SK-N-SH (cell line): ENCODE results near the gene NTS. TPM values are rescaled to one million over a fixed set of nuclear protein-coding genes. Genes with fewer than 3 reads are reported as not detected.

ENCODE experiments used
- CTCF ChIA-PET: fragments of 300-600, 350-600 bp; formaldehyde crosslinking; extraction: SDS; loops from one replicate; lab custom pipeline; 2021; lab: Yijun Ruan, JAX
- POLR2A ChIA-PET: fragments of 350-600 bp; sonication (Branson Sonifier 250); formaldehyde crosslinking; extraction: SDS; loops from one replicate; lab custom pipeline; 2020; ENCODE audit warnings: antibody characterized with exemption, inconsistent platforms; lab: Yijun Ruan, JAX
- DNase-seq: peaks from one replicate; pipeline ENCODE4 v3.0.0; 2012
- H2AFZ ChIP-seq: fragments of 200-600 bp; sonication (generic); 2 replicates; pipeline ENCODE4 v1.8.1; 2016; ENCODE audit warnings: antibody characterized with exemption, mild to moderate bottlenecking, low read depth
- H3F3A ChIP-seq: fragments of 200-600 bp; sonication (generic); replicated peaks from 2 replicates; pipeline ENCODE3; 2016; ENCODE audit warnings: antibody characterized with exemption, mild to moderate bottlenecking; ENCODE audit not compliant: insufficient read depth
- H3K27ac ChIP-seq, 2 experiments: fragments of 200-500 bp in 1 of 2; fragments of 200-600 bp in 1 of 2; sonication (Bioruptor generic) in 1 of 2; sonication (generic), shearing (Covaris generic) in 1 of 2; 2 replicates each; pipeline versions ENCODE4 v1.5.1 to v1.6.1; 2014 to 2016; ENCODE audit warnings: low read depth in 2 of 2, inconsistent platforms in 1 of 2, low read length in 1 of 2, mild to moderate bottlenecking in 1 of 2, mixed read lengths in 1 of 2
- H3K27me3 ChIP-seq: fragments of 200-600 bp; sonication (generic), shearing (Covaris generic); 2 replicates; pipeline ENCODE4 v1.6.1; 2016; ENCODE audit warnings: mixed run types; ENCODE audit not compliant: insufficient read depth
- H3K36me3 ChIP-seq, 2 experiments: fragments of 200-500 bp in 1 of 2; fragments of 200-600 bp in 1 of 2; sonication (Bioruptor generic) in 1 of 2; sonication (generic) in 1 of 2; replicated peaks in 1 of 2; 2 replicates each; pipeline versions ENCODE3 to v1.5.1; 2014 to 2016; ENCODE audit warnings: low read length in 1 of 2, mild to moderate bottlenecking in 1 of 2; ENCODE audit not compliant: insufficient read depth in 2 of 2, control insufficient read depth in 1 of 2
- H3K4me1 ChIP-seq, 2 experiments: fragments of 200-500 bp in 1 of 2; fragments of 200-600 bp in 1 of 2; sonication (Bioruptor generic) in 1 of 2; sonication (generic), shearing (Covaris generic) in 1 of 2; 2 replicates each; pipeline versions ENCODE4 v1.5.1 to v1.6.1; 2014 to 2016; ENCODE audit warnings: low read depth in 1 of 2, low read length in 1 of 2, mixed run types in 1 of 2; ENCODE audit not compliant: insufficient read depth in 2 of 2, control insufficient read depth in 1 of 2
- H3K4me2 ChIP-seq: fragments of 200-600 bp; sonication (generic), shearing (Covaris generic); 2 replicates; pipeline ENCODE4 v1.6.1; 2017; ENCODE audit warnings: mixed run types
- H3K4me3 ChIP-seq, 2 experiments: fragments of 200-500 bp in 1 of 2; fragments of 200-600 bp in 1 of 2; sonication (Bioruptor generic) in 1 of 2; sonication (generic), shearing (Covaris generic) in 1 of 2; 2 replicates each; pipeline versions ENCODE4 v1.5.1 to v1.8.1; 2014 to 2016; ENCODE audit warnings: low read depth in 2 of 2, inconsistent platforms in 1 of 2, low read length in 1 of 2, mild to moderate bottlenecking in 1 of 2, mixed read lengths in 1 of 2, moderate library complexity in 1 of 2
- H3K79me2 ChIP-seq: fragments of 200-600 bp; sonication (generic); 2 replicates; pipeline ENCODE4 v1.8.1; 2017; ENCODE audit warnings: mild to moderate bottlenecking; ENCODE audit not compliant: insufficient read depth
- H3K9ac ChIP-seq: fragments of 200-600 bp; sonication (generic); 2 replicates; pipeline ENCODE4 v1.6.1; 2017; ENCODE audit warnings: mixed run types
- H3K9me2 ChIP-seq: fragments of 200-600 bp; sonication (generic); 2 replicates; pipeline ENCODE4 v1.6.1; 2017; ENCODE audit warnings: mixed run types
- H3K9me3 ChIP-seq: fragments of 200-600 bp; sonication (generic); 2 replicates; pipeline ENCODE4 v1.6.1; 2017; ENCODE audit warnings: mixed run types, mild to moderate bottlenecking, moderate library complexity
- H4K20me1 ChIP-seq: fragments of 200-600 bp; sonication (generic); 2 replicates; pipeline ENCODE4 v1.6.1; 2017; ENCODE audit warnings: mild to moderate bottlenecking, mixed run types; ENCODE audit not compliant: insufficient read depth
- CHD2 ChIP-seq: fragments of 150-350 bp; IDR thresholded peaks from 2 replicates; pipeline ENCODE4 v1.6.1; 2018; ENCODE audit warnings: low read length; ENCODE audit not compliant: partially characterized antibody
- CTCF ChIP-seq: fragments of 200-600 bp; sonication (generic); IDR thresholded peaks from 2 replicates; pipeline ENCODE4 v1.6.1; 2017; ENCODE audit warnings: antibody characterized with exemption, mild to moderate bottlenecking, moderate library complexity
- ELF1 ChIP-seq: IDR thresholded peaks from 2 replicates; pipeline ENCODE4 v1.4.0; 2012
- EP300 ChIP-seq, 2 experiments: IDR thresholded peaks; 2 replicates each; pipeline versions ENCODE4 v1.4.0 to v1.6.1; 2012; ENCODE audit warnings: borderline replicate concordance in 1 of 2, low read depth in 1 of 2, low read length in 1 of 2
- FOSL2 ChIP-seq: IDR thresholded peaks from 2 replicates; pipeline ENCODE4 v1.4.0; 2012; ENCODE audit warnings: low read depth, mild to moderate bottlenecking, moderate library complexity, borderline replicate concordance
- FOXM1 ChIP-seq: IDR thresholded peaks from 2 replicates; pipeline ENCODE4 v1.4.0; 2012; ENCODE audit warnings: low read depth, mild to moderate bottlenecking
- IRF3 ChIP-seq: fragments of 150-350 bp; IDR thresholded peaks from 2 replicates; pipeline ENCODE4 v1.6.1; 2016; ENCODE audit warnings: mild to moderate bottlenecking, low read depth, low read length
- JUND ChIP-seq: IDR thresholded peaks from 2 replicates; pipeline ENCODE4 v1.4.0; 2012
- MXI1 ChIP-seq: IDR thresholded peaks from 2 replicates; pipeline ENCODE4 v1.6.1; 2012; ENCODE audit warnings: mild to moderate bottlenecking, low read depth, low read length, improper control_type of control experiment
- NFIC ChIP-seq: IDR thresholded peaks from 2 replicates; pipeline ENCODE4 v1.4.0; 2012; ENCODE audit warnings: borderline replicate concordance
- NRF1 ChIP-seq: IDR thresholded peaks from 2 replicates; pipeline ENCODE4 v1.6.1; 2012; ENCODE audit warnings: low read depth, mild to moderate bottlenecking, low read length
- PBX3 ChIP-seq: IDR thresholded peaks from 2 replicates; pipeline ENCODE4; 2012
- POLR2AphosphoS5 ChIP-seq: IDR thresholded peaks from 2 replicates; pipeline ENCODE4 v1.6.1; 2012; ENCODE audit warnings: low read depth, low read length
- RAD21 ChIP-seq: IDR thresholded peaks from 2 replicates; pipeline ENCODE4 v1.6.1; 2012; ENCODE audit warnings: mild to moderate bottlenecking, low read length
- RCOR1 ChIP-seq: fragments of 150-350 bp; IDR thresholded peaks from 2 replicates; pipeline ENCODE4 v1.6.1; 2017; ENCODE audit warnings: antibody characterized with exemption, low read length
- REST ChIP-seq: IDR thresholded peaks from 2 replicates; pipeline ENCODE4 v1.6.1; 2012; ENCODE audit warnings: mild to moderate bottlenecking, low read depth, low read length, moderate library complexity
- SMC3 ChIP-seq: IDR thresholded peaks from 2 replicates; pipeline ENCODE4 v1.6.1; 2012; ENCODE audit warnings: low read depth, low read length, improper control_type of control experiment
- TAF1 ChIP-seq: IDR thresholded peaks from 2 replicates; pipeline ENCODE4 v1.6.1; 2012; ENCODE audit warnings: low read depth, mild to moderate bottlenecking, low read length, moderate library complexity, borderline replicate concordance
- TCF12 ChIP-seq: IDR thresholded peaks from 2 replicates; pipeline ENCODE4 v1.4.0; 2012
- TEAD4 ChIP-seq: IDR thresholded peaks from 2 replicates; pipeline ENCODE4 v1.4.0; 2012; ENCODE audit warnings: mild to moderate bottlenecking, borderline replicate concordance; ENCODE audit not compliant: insufficient read depth
- USF2 ChIP-seq: fragments of 150-350 bp; IDR thresholded peaks from 2 replicates; pipeline ENCODE4 v1.6.1; 2017; ENCODE audit warnings: antibody characterized with exemption, low read length, low read depth, borderline replicate concordance
- YY1 ChIP-seq: IDR thresholded peaks from 2 replicates; pipeline ENCODE4 v1.4.0; 2012; ENCODE audit warnings: low read depth, mild to moderate bottlenecking
- WGBS: methylation state at CpG from one replicate; pipeline ENCODE4 v1.1.6; 2017; ENCODE audit warnings: low lambda C conversion rate; 5-methylcytosine and 5-hydroxymethylcytosine counted together
- polyA plus RNA-seq, 3 experiments: library from polyadenylated mRNA; depleted of rRNA; stranded (reverse); fragments of >200 nt; gene quantifications; 2 replicates each; pipeline ENCODE4 v1.2.3, GENCODE V29; 2012

The NTS gene
- polyA plus RNA-seq, 1 of the 3 experiments (the other 2 are of a cell fraction), result 31.2 TPM

- TF ChIP-seq CTCF (no peak), NRF1 (no peak), FOXM1 (no peak), JUND (no peak), FOSL2 (no peak), POLR2AphosphoS5 (no peak), SMC3 (no peak), IRF3 (no peak), RCOR1 (no peak), MXI1 (no peak), TAF1 (no peak), TEAD4 (no peak)
Observed at GRCh38 chr12:85855305-85855704, 18.8 kb upstream of the NTS start (continued).

- no peaks in the 10 kb centered on the region for H3K9me3 ChIP-seq
- DNase-seq, result no peak
- no peak overlapping the region for H3K9ac ChIP-seq
- POLR2A ChIA-PET, result no interaction called here
- no peaks in the 10 kb centered on the region for H3F3A ChIP-seq
- no peak overlapping the region for H3K27ac ChIP-seq
- H3K4me3 ChIP-seq, result no peak overlapping the region
- no peaks in the 10 kb centered on the region for H4K20me1 ChIP-seq
- no peaks in the 10 kb centered on the region for H3K79me2 ChIP-seq
- CTCF ChIA-PET, result interaction anchor here (8.2 kb wide), 1 partner anchor 11 kb away, joined by 62 read pairs; no protein-coding TSS in a partner anchor
- no peaks in the 10 kb centered on the region for H3K36me3 ChIP-seq
- no peak overlapping the region for H3K4me2 ChIP-seq
- TF ChIP-seq POLR2AphosphoS5 (no peak), RAD21 (no peak), REST (no peak), CHD2 (no peak), MXI1 (no peak), CTCF (no peak), FOXM1 (no peak), ELF1 (no peak), USF2 (no peak), YY1 (no peak), PBX3 (no peak), NRF1 (no peak), TEAD4 (no peak), EP300 (IDR thresholded peaks at IDR 0.05; ENCODE audit: borderline replicate concordance in 1 of 2, low read depth in 1 of 2, low read length in 1 of 2) (no peak), TCF12 (no peak), FOSL2 (no peak), NFIC (no peak), TAF1 (no peak), RCOR1 (no peak)
- WGBS, result 75% methylated on average over 2 of the region's 3 CpGs
- no peaks in the 10 kb centered on the region for H3K27me3 ChIP-seq
- no peaks in the 10 kb centered on the region for H3K9me2 ChIP-seq
- H3K4me1 ChIP-seq, result no peaks in the 10 kb centered on the region
- H2AFZ ChIP-seq, result no peak overlapping the region
Observed at GRCh38 chr12:85856966-85857365, 17.1 kb upstream of the NTS start.
